Activated T-helper 2 cell treated with anti-CD3 and anti-CD28 coated beads, Interferon-gamma antibody, Interleukin-2, Interleukin-4, amounts not matched to agents 10 μg/mL and 5 μg/mL and 100 μg/mL, durations not matched to agents 14 hours and 24 hours and 36 hours (primary cell): ENCODE data around the gene CDC42BPA. TPM values are rescaled to one million over a fixed set of nuclear protein-coding genes. Genes with fewer than 3 reads are reported as not detected.
A peak's percentile ranks its signal among the peaks of the same experiment; 100 is the strongest.

Experiments used
- DNase-seq: peaks from one replicate; pipeline ENCODE4 v3.0.0; 2021; ENCODE audit warnings: low spot score
- H3K27ac Mint-ChIP-seq: one replicate; pipeline ENCODE4 v1.8.0; 2021; ENCODE audit warnings: mixed read lengths
- H3K27me3 Mint-ChIP-seq: one replicate; pipeline ENCODE4 v1.8.0; 2021; ENCODE audit warnings: low read depth, mixed read lengths
- H3K36me3 Mint-ChIP-seq: one replicate; pipeline ENCODE4 v1.8.0; 2021; ENCODE audit warnings: low read depth, mixed read lengths
- H3K4me1 Mint-ChIP-seq: one replicate; pipeline ENCODE4 v1.8.0; 2021; ENCODE audit warnings: low read depth, mixed read lengths
- H3K4me3 Mint-ChIP-seq: one replicate; pipeline ENCODE4 v1.8.0; 2021; ENCODE audit warnings: low read depth, mild to moderate bottlenecking, moderate library complexity, mixed read lengths
- H3K9me3 Mint-ChIP-seq: one replicate; pipeline ENCODE4 v1.8.0; 2021; ENCODE audit warnings: mixed read lengths
- intact Hi-C: fragments of 100-400 bp; cut with micrococcal nuclease; formaldehyde crosslinking; loops from one replicate; pipeline ENCODE4 v1.15.1; 2023
- total RNA-seq: library from RNA; stranded (reverse); gene quantifications from 2 replicates; pipeline ENCODE4 v1.2.3, GENCODE V29; 2022

The CDC42BPA gene
- total RNA-seq, 1 donor from 2014 or later: 6.6 TPM

DNA sequence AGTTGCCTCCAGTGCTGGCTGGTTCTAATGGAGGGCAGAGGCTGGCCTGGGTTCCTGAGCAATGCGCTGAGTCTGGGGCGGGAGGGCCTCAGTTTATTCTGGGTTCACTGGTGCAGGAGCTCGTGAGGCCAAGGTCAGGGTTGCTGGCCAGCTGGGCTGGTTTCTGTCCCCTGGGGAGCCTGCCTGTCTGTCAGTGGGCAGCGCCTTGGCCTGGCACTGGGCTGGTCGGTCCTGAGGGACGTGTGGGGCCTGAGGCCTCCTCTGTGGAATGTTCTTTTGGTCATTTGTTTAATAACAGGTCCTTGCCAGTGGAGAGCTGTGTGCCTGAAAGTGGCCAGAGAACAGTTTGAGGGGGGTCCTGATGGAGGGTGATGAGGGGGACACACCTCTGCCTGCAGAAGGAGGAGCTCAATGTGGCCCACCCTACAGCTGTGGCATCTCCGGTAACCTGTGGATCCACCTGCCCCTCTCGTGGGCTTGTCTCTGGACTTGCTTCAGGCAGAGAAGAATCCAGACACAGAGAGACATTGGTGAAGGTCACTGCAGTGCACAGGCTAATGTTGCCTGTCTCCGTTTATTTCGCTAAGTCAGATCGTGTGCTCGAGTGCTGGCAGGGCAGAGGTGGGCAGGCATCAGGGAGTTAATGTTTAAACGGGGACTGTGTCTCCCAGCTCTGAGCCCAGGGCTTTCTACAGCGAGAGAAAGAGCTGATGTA lies 343.6 kb downstream of the CDC42BPA start:
- no peaks in the 10 kb centered on the region for H3K4me1 Mint-ChIP-seq
- H3K9me3 Mint-ChIP-seq: peaks cover 8% of the 10 kb centered on the region
- no peak overlapping the region for H3K27ac Mint-ChIP-seq
- intact Hi-C loops: no loop called here
- no peak for DNase-seq
- no peak overlapping the region for H3K4me3 Mint-ChIP-seq
- H3K36me3 Mint-ChIP-seq: peaks cover 9% of the 10 kb centered on the region
- no peaks in the 10 kb centered on the region for H3K27me3 Mint-ChIP-seq

DNA sequence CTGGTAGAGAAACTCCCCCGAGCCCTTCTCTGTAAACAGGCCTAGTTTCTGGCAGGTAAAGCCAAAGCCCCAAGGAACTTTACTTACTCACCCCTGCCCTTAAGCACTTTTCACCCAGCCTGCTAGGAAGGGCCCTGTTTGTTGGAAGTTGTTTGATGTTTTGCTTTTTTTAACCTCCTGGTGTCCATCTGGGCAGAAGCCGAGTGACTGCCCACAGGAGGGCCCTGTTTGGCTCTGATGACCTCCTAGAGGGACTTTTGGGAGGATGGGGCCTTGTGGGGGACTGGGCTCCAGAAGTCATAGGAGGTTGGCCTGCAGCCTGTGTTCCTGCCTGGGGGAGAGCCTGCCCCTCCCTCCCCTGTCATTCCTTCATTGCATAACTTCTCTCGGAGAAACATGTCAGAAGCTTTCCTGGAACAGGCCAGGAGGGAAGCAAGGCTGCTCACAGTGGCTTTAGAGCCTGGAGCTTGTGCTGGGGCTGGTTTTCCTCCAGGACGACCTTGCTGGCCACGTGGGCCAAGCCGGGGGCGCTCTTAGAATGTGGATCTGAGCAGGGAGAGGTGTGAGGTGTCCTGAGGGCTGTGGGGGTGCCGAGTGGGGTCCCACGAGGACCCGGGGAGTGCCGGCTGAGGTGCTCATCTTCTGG lies 344.3 kb downstream of the CDC42BPA start:
- Mint-ChIP-seq H3K4me3 (no peak overlapping the region), H3K36me3 (peaks cover 15% of the 10 kb centered on the region), H3K27ac (no peak overlapping the region), H3K4me1 (no peaks in the 10 kb centered on the region), H3K27me3 (no peaks in the 10 kb centered on the region), H3K9me3 (peaks cover 8% of the 10 kb centered on the region)
- intact Hi-C loops: no loop called here
- no peak for DNase-seq

DNA sequence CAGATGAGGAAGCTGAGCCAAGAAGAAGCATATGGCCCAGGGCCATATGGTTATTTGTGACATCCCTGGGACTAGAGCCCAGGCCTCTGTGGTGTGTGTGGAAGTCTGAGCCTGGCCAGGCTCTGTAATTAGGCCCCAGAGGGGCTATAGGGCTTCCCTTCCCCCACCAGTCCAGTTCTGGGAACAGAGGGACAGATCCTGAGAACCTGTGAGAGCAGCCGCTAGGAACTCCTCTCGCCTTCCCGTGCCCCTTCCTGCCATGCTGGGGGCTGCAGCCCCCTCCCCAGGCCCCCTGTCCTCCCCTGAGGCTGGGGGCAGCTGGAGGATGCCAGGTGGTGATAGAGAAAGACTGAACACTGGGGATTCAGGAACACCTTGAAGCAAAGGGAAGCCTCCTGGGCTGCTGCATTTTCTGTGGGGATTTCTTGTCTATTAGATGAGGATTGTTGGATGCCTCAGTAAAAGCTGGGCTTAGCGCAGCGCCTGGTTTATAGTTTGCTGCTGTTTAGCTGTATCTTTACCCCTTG lies 344.9 kb downstream of the CDC42BPA start:
- intact Hi-C loops: no loop called here
- no peak for DNase-seq
- Mint-ChIP-seq H3K4me3 (no peak overlapping the region), H3K27me3 (no peaks in the 10 kb centered on the region), H3K9me3 (peaks cover 8% of the 10 kb centered on the region), H3K4me1 (no peaks in the 10 kb centered on the region), H3K27ac (no peak overlapping the region), H3K36me3 (peaks cover 17% of the 10 kb centered on the region)

DNA sequence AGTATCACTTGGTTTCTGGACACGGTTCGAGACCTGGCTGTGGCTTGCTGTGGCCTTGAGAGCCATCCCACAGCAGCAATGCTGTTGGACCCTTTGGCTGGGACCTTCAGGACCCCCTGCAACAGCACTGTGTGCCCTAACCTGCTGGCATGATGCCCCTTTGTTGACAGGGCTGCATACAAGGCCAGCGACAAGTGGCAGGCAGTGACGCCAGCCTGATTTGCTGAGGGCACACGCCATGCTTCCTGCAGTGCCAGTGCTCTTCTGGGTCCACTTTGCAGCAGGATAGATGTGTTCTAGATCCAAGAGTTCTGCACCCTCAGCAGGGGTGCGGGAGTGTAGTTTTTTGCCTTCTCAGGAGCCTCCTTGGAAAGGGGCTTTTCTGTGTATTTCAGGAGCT lies 345.4 kb downstream of the CDC42BPA start:
- no peaks in the 10 kb centered on the region for H3K4me1 Mint-ChIP-seq
- DNase-seq: no peak
- no peak overlapping the region for H3K27ac Mint-ChIP-seq
- peaks cover 19% of the 10 kb centered on the region for H3K36me3 Mint-ChIP-seq
- H3K9me3 Mint-ChIP-seq: peaks cover 8% of the 10 kb centered on the region
- H3K4me3 Mint-ChIP-seq: no peak overlapping the region
- no peaks in the 10 kb centered on the region for H3K27me3 Mint-ChIP-seq
- intact Hi-C loops: no loop called here

DNA sequence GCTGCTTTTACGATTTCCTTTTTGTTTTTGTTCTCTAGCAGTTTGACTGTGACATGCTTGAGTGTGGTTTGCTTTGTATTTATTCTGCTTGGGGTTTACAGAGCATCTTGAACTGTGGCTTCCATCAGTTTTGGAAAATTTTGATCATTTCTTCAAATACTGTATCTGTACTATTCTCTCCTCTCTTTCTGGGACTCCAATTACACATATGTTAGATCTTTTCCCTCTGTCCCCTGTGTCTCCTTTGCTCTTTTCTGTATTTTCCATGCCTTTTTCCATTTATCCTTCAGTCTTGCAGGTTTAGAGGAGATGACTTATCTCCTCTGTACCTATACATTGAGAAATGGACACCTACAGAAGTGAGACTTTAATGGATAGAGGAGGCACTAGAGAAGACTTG lies 346.5 kb downstream of the CDC42BPA start:
- no peak for DNase-seq
- no peaks in the 10 kb centered on the region for H3K27me3 Mint-ChIP-seq
- no peaks in the 10 kb centered on the region for H3K4me1 Mint-ChIP-seq
- peaks cover 8% of the 10 kb centered on the region for H3K9me3 Mint-ChIP-seq
- no peak overlapping the region for H3K27ac Mint-ChIP-seq
- intact Hi-C loops: no loop called here
- H3K4me3 Mint-ChIP-seq: no peak overlapping the region
- peaks cover 19% of the 10 kb centered on the region for H3K36me3 Mint-ChIP-seq

DNA sequence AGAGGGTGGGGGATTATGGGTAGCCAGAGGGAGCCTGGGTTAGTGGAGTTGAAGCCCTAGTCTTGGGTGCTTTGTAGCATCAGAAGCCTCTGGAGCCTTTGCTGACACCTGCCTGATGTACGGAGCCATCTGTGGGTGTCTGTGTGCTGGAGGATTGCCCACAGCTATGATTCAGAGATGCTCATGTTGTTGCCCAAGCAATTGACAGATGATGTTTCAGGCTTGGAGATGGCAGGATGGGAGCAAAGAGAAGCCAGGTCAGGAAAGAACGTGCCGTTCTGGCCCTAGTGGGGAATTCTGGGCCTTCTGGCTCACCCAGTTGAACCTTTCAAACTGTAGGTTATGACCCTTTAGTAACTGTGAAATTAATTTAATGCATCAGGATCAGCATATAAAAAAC lies 350.6 kb downstream of the CDC42BPA start:
- DNase-seq: no peak
- no peak overlapping the region for H3K4me3 Mint-ChIP-seq
- H3K27ac Mint-ChIP-seq: no peak overlapping the region
- H3K36me3 Mint-ChIP-seq: peaks cover 19% of the 10 kb centered on the region
- H3K9me3 Mint-ChIP-seq: peaks cover 8% of the 10 kb centered on the region
- no peaks in the 10 kb centered on the region for H3K4me1 Mint-ChIP-seq
- no peaks in the 10 kb centered on the region for H3K27me3 Mint-ChIP-seq
- intact Hi-C loops: no loop called here

DNA sequence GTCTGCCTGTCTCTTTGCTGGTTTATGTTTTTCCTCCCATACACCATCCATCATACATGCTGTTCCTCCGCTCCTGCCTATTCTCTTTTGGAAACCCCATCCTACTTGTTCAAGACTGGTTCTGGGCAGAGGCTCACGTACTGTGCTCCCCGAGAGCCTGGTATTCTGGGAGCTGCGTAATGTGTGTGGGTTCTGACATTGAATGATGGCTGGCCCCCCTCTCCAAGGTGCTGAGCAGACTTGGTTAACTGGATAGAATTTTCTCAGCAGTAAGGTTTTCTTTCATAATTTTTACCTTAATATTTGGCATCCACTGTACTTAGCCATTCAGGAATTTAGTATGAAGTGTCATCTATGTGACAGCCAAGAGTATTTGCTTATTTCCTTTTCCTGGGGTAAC lies 351.6 kb downstream of the CDC42BPA start:
- Mint-ChIP-seq H3K36me3 (peaks cover 15% of the 10 kb centered on the region), H3K9me3 (peaks cover 3% of the 10 kb centered on the region), H3K27me3 (no peaks in the 10 kb centered on the region), H3K27ac (no peak overlapping the region), H3K4me3 (no peak overlapping the region), H3K4me1 (no peaks in the 10 kb centered on the region)
- intact Hi-C loops: no loop called here
- no peak for DNase-seq

DNA sequence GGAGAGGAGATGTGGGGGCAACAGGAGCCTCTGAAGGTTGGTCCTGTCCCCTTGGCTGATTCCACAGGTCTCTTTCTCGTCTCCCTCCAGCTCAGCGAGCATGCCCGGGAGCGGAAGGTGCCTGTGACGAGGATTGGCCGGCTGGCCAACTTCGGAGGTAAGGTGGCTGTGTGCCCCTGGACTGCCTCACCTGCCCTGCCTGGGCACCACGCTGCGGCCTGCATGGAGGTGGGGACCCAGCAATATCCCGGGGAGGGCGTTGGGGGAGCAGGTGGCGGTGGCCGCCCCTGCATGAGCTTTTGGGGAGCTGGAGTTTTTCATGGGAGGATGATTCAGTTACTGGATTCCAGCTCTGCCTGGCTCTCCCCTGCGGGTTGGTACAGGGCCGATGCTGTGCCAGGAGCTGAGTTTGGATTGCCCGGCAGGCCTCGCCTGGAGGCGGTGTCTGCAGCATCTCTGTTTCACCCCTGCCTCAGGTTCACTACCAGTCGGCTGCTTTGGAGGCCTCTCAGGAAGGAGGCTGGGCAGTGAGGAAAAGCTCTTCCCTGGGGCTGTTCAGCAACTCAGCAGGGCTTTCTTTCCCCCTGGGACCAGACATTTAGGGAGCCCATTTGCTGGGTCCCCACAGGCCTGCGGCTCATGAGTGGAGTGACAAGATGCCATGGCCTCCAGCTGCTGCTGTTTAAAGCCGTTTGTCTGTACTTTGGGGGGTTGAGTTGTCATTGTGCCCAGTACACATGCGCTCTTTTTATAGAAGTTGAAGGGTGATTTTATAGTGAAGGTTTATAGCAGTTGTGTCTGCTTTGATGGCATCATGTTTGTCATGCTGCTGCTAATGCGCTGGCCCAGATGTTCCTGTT lies 352.5 kb downstream of the CDC42BPA start:
- Mint-ChIP-seq H3K9me3 (no peaks in the 10 kb centered on the region), H3K4me3 (no peak overlapping the region), H3K27me3 (no peaks in the 10 kb centered on the region), H3K36me3 (peaks cover 12% of the 10 kb centered on the region), H3K27ac (no peak overlapping the region), H3K4me1 (no peaks in the 10 kb centered on the region)
- intact Hi-C loops: no loop called here
- no peak for DNase-seq

DNA sequence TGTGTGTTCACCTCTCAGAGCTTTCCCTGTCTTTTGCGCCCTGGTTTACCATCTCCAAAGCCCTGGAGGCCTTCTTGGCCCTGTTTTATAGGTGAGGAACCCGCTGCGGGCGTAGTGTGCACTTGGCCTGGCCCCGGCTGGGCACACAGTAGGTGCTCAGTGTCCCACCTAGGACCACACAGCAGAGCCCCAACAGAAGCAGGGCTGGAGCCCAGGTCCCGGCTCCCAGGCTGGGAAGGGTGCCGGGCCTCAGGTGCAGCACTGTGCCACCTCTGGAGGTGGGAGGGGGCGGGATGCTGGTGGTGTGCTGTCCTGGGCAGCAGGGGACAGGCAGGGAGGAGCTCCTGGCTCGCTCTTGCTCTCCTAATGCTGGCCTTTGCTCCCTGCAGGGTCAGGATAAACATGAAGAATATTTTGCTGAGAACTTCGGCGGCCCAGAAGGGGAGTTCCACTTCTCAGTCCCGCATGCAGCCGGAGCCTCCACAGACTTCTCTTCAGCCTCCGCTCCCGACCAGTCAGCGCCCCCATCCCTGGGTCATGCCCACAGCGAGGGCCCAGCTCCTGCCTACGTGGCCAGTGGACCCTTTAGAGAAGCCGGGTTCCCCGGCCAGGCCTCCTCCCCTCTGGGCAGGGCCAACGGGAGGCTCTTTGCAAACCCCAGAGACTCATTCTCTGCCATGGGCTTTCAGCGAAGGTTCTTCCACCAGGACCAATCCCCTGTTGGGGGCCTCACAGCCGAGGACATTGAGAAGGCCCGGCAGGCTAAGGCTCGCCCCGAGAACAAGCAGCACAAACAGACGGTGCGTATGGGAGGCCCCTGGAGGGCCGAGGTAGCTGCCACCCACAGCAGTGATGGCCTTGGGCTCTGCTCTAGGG lies 353.4 kb downstream of the CDC42BPA start:
- Mint-ChIP-seq H3K4me1 (no peaks in the 10 kb centered on the region), H3K4me3 (no peak overlapping the region), H3K27ac (no peak overlapping the region), H3K27me3 (no peaks in the 10 kb centered on the region), H3K9me3 (peaks cover 1% of the 10 kb centered on the region), H3K36me3 (peaks cover 12% of the 10 kb centered on the region)
- intact Hi-C loops: no loop called here
- DNase-seq: no peak

DNA sequence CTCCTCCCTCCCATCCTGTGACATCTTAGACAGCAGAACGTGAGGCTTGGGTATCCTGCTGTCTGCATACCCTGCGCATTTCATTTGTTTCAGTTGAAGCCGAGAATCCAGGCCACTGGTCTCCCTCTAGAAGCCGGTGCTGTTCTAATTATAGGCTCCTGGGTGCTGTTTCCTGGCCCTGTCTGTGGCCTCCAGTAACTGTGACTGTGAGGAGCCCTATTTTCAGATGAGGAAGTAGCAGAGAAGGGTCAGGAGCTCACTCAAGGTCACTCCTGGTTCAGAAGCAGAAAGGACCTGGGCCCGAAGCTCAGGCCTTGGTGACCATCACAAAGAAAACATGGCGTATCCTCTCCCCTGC lies 354.2 kb downstream of the CDC42BPA start:
- Mint-ChIP-seq H3K9me3 (peaks cover 9% of the 10 kb centered on the region), H3K4me3 (no peak overlapping the region), H3K4me1 (no peaks in the 10 kb centered on the region), H3K27ac (peak overlapping the region; percentile 35), H3K36me3 (peaks cover 9% of the 10 kb centered on the region), H3K27me3 (no peaks in the 10 kb centered on the region)
- intact Hi-C loops: no loop called here
- DNase-seq: no peak

DNA sequence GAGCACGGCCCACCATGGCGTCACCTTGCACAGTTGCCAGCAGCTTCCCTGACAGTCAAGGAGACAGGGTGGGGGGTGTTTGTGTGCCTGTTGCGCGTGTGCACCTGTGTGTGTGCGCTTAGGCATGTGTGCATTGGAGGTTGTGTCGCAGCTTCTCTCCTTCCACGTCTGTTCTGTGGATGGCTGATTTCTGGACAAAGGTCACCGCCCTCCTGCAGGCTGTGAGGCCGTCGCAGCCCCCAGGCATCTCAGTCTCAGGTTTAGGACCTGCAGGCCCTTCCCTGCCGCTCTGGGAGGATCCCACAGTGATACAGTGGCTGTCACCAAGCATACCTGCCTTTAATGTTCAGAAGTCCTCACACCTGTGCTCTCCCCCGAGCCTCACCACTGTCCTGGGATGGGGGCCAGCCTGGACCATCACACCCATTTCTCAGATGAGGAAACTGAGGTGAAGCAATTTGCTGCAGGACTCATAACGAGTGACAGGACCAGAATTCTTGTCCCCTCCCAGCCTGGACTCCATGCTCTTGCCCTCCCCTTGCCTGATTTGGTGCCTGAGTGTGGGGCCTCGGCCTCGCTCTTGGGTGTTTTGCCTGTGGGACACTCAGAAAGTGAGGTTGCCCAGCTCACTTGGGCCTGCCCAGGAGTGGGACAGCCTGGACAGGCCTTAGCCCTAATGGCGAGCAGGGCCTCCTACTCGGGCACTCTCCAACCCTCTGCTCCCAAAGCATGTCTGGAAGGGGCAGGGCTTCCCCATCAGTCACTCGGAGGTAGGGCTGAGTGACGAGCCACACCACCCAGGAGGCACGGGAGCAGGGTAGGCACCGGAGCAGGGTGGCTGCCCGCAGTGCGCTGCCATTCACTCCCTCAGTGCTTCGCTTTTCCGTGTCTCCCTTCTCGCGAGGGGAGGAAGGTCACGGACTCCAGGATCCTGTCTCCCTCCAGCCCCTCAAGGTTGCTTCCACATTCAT lies 355.6 kb downstream of the CDC42BPA start:
- H3K36me3 Mint-ChIP-seq: peaks cover 9% of the 10 kb centered on the region
- H3K4me3 Mint-ChIP-seq: no peak overlapping the region
- intact Hi-C loops: no loop called here
- no peaks in the 10 kb centered on the region for H3K4me1 Mint-ChIP-seq
- no peak overlapping the region for H3K27ac Mint-ChIP-seq
- no peaks in the 10 kb centered on the region for H3K27me3 Mint-ChIP-seq
- no peak for DNase-seq
- H3K9me3 Mint-ChIP-seq: peaks cover 17% of the 10 kb centered on the region
